Mesendoderm (in vitro differentiated cells): ENCODE results near the gene GLT6D1.
"Not testable (repeated sequence)": the region's sequence is repeated elsewhere in the genome, so short reads cannot be mapped to it uniquely, and the experiment has no call there.

Experiments used
- DNase-seq: peaks from one replicate; pipeline ENCODE4 v3.0.0; 2013
- H2AK5ac ChIP-seq: 2 replicates; pipeline ENCODE4 v1.6.1; 2013; ENCODE audit warnings: low read length, inconsistent platforms
- H2BK120ac ChIP-seq: 2 replicates; pipeline ENCODE4 v1.6.1; 2013; ENCODE audit warnings: low read depth, mild to moderate bottlenecking, low read length, moderate library complexity, mixed read lengths
- H2BK15ac ChIP-seq: replicated peaks from 2 replicates; pipeline ENCODE4 v1.6.1; 2013; ENCODE audit warnings: low read depth, mild to moderate bottlenecking, moderate library complexity
- H2BK5ac ChIP-seq: 2 replicates; pipeline ENCODE4 v1.6.1; 2013; ENCODE audit warnings: low read length, inconsistent platforms
- H3K18ac ChIP-seq: 2 replicates; pipeline ENCODE4 v1.6.1; 2013; ENCODE audit warnings: mild to moderate bottlenecking, low read length, mixed read lengths
- H3K23ac ChIP-seq: one replicate; pipeline ENCODE4 v1.6.1; 2013; ENCODE audit warnings: low read length
- H3K27ac ChIP-seq: 2 replicates; pipeline ENCODE4 v1.5.1; 2013; ENCODE audit warnings: low read depth, mild to moderate bottlenecking, inconsistent platforms, low read length, moderate library complexity
- H3K27me3 ChIP-seq: 2 replicates; pipeline ENCODE4 v1.6.1; 2013; ENCODE audit warnings: low read length, control low read depth, mild to moderate bottlenecking, inconsistent platforms; ENCODE audit not compliant: insufficient read depth, poor library complexity
- H3K36me3 ChIP-seq: 2 replicates; pipeline ENCODE4 v1.6.1; 2013; ENCODE audit warnings: low read length, inconsistent platforms; ENCODE audit not compliant: control insufficient read depth, insufficient read depth
- H3K4ac ChIP-seq: one replicate; pipeline ENCODE4 v1.6.1; 2013; ENCODE audit warnings: low read depth, mild to moderate bottlenecking, low read length, moderate library complexity
- H3K4me1 ChIP-seq: 2 replicates; pipeline ENCODE4 v1.6.1; 2013; ENCODE audit warnings: low read depth, low read length, inconsistent platforms; ENCODE audit not compliant: control insufficient read depth
- H3K4me2 ChIP-seq: 2 replicates; pipeline ENCODE4 v1.6.1; 2013; ENCODE audit warnings: low read length
- H3K4me3 ChIP-seq: 2 replicates; pipeline ENCODE4 v1.5.1; 2013; ENCODE audit warnings: mild to moderate bottlenecking, low read length
- H3K56ac ChIP-seq: one replicate; pipeline ENCODE4 v1.6.1; 2013; ENCODE audit warnings: low read length
- H3K79me1 ChIP-seq: 2 replicates; pipeline ENCODE4 v1.6.1; 2013; ENCODE audit warnings: low read length, inconsistent platforms
- H3K79me2 ChIP-seq: 2 replicates; pipeline ENCODE4 v1.6.1; 2013; ENCODE audit warnings: mild to moderate bottlenecking, low read length; ENCODE audit not compliant: control insufficient read depth, insufficient read depth
- H3K9ac ChIP-seq: 2 replicates; pipeline ENCODE4 v1.6.1; 2013; ENCODE audit warnings: low read length, inconsistent platforms
- H4K5ac ChIP-seq: one replicate; pipeline ENCODE4 v1.6.1; 2013; ENCODE audit warnings: low read length
- H4K8ac ChIP-seq: one replicate; pipeline ENCODE4 v1.6.1; 2013; ENCODE audit warnings: low read depth, mild to moderate bottlenecking, control low read depth, low read length, moderate library complexity
- WGBS: extraction: QIAGEN DNeasy Blood & Tissue Kit; methylation state at CpG from one replicate; pipeline ENCODE4 v1.1.7; 2013; ENCODE audit warnings: low lambda C conversion rate, missing lambda C conversion rate; ENCODE audit not compliant: insufficient coverage; ENCODE audit errors: extremely low coverage; 5-methylcytosine and 5-hydroxymethylcytosine counted together

The GLT6D1 gene

GRCh38 chr9:135672786-135673185 is 33.4 kb upstream of the GLT6D1 start:
- not testable (repeated sequence) for H3K18ac ChIP-seq, H3K56ac ChIP-seq, H3K4me1 ChIP-seq, H3K23ac ChIP-seq, H2BK5ac ChIP-seq, H3K9ac ChIP-seq, H4K8ac ChIP-seq, H3K27ac ChIP-seq, DNase-seq, H3K79me2 ChIP-seq, H2BK120ac ChIP-seq, H2AK5ac ChIP-seq, H3K4me3 ChIP-seq, H3K79me1 ChIP-seq, H3K36me3 ChIP-seq, H4K5ac ChIP-seq, H3K4ac ChIP-seq, H3K27me3 ChIP-seq, H2BK15ac ChIP-seq, H3K4me2 ChIP-seq
- no CpG with 5 or more reads among the region's 7 CpGs for WGBS

DNA sequence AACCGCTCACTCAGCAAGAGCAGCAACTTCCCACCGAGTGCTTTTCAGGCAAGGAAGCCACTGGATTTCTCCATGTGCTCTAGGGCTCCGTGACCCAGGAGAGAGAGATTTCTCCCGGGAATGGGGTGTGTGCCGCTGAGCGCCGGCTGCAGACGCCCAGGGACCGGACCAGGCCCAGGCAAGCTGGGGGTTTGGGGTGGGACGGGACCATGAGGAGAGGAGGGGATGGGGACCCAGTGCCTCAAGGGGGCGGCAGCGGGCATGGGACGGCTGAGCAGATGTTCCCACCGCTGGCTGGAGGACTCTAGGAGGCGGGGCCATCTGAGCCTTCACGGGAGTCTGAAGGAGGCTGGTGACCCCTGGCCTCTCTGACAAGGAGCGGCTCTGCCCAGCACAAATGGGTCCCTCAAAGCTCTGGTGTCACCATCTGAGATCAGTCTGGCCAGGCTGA is 32.3 kb upstream of the GLT6D1 start:
- Histone ChIP-seq H4K8ac (no peak overlapping the region), H3K56ac (peak overlapping the region; percentile 72), H4K5ac (no peak overlapping the region), H2BK120ac (no peak overlapping the region), H3K4ac (no peak overlapping the region), H3K4me1 (no peaks in the 10 kb centered on the region), H3K27ac (no peak overlapping the region), H2BK15ac (no peak overlapping the region), H3K23ac (no peak overlapping the region), H3K27me3 (no peaks in the 10 kb centered on the region), H3K79me1 (no peaks in the 10 kb centered on the region), H2AK5ac (no peak overlapping the region), H2BK5ac (no peak overlapping the region), H3K9ac (peak overlapping the region; percentile 38), H3K4me3 (no peak overlapping the region), H3K79me2 (no peaks in the 10 kb centered on the region), H3K4me2 (no peak overlapping the region), H3K36me3 (no peaks in the 10 kb centered on the region), H3K18ac (no peak overlapping the region)
- peak; percentile 74 for DNase-seq
- WGBS = no CpG with 5 or more reads among the region's 17 CpGs

GRCh38 chr9:135670721-135671590 is 31.6 kb upstream of the GLT6D1 start:
- no peak overlapping the region for H2BK5ac ChIP-seq
- no peak overlapping the region for H3K4me3 ChIP-seq
- H3K27ac ChIP-seq = no peak overlapping the region
- no CpG with 5 or more reads among the region's 41 CpGs for WGBS
- no peak overlapping the region for H2AK5ac ChIP-seq
- H3K4me2 ChIP-seq = no peak overlapping the region
- no peaks in the 10 kb centered on the region for H3K4me1 ChIP-seq
- H3K4ac ChIP-seq = no peak overlapping the region
- no peak overlapping the region for H4K8ac ChIP-seq
- no peak overlapping the region for H2BK15ac ChIP-seq
- no peak overlapping the region for H4K5ac ChIP-seq
- H3K79me1 ChIP-seq = no peaks in the 10 kb centered on the region
- no peak overlapping the region for H3K9ac ChIP-seq
- no peak overlapping the region for H3K18ac ChIP-seq
- H3K23ac ChIP-seq = no peak overlapping the region
- H3K36me3 ChIP-seq = no peaks in the 10 kb centered on the region
- no peaks in the 10 kb centered on the region for H3K27me3 ChIP-seq
- no peak overlapping the region for H2BK120ac ChIP-seq
- DNase-seq = no peak
- H3K79me2 ChIP-seq = no peaks in the 10 kb centered on the region
- H3K56ac ChIP-seq = peak overlapping the region; percentile 62

- Histone ChIP-seq H4K8ac (no peak overlapping the region), H4K5ac (no peak overlapping the region), H3K9ac (no peak overlapping the region), H2AK5ac (no peak overlapping the region), H3K4me2 (no peak overlapping the region), H3K79me2 (no peaks in the 10 kb centered on the region), H3K4ac (no peak overlapping the region), H3K27me3 (no peaks in the 10 kb centered on the region), H3K79me1 (no peaks in the 10 kb centered on the region), H2BK5ac (no peak overlapping the region), H3K36me3 (no peaks in the 10 kb centered on the region), H2BK15ac (no peak overlapping the region), H3K56ac (no peak overlapping the region), H2BK120ac (no peak overlapping the region), H3K4me3 (no peak overlapping the region), H3K18ac (no peak overlapping the region), H3K4me1 (no peaks in the 10 kb centered on the region), H3K23ac (no peak overlapping the region), H3K27ac (no peak overlapping the region)
- no peak for DNase-seq
- no CpG with 5 or more reads among the region's 9 CpGs for WGBS
These were observed 30.4 kb upstream of the GLT6D1 start for GRCh38 chr9:135669616-135670285.

DNA sequence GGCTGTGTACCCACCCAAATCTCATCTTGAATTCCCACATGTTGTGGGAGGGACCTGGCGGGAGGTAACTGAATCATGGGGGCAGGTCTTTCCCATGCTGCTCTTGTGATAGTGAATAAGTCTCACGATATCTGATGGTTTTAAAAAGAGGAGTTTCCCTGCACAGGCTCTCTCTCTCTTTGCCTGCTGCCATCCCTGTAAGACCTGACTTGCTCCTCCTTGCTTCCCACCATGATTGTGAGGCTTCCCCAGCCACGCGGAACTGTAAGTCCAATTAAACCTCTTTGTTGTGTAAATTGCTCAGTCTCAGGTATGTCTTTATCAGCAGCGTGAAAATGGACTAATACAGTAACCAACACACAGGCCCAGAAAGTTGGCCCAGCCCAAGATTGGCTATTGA is 29.7 kb upstream of the GLT6D1 start:
- not testable (repeated sequence) for H2AK5ac ChIP-seq, H3K4ac ChIP-seq, H3K4me2 ChIP-seq, H3K27me3 ChIP-seq, H4K8ac ChIP-seq, H2BK15ac ChIP-seq, DNase-seq, H3K79me2 ChIP-seq, H3K4me1 ChIP-seq, H3K27ac ChIP-seq, H2BK5ac ChIP-seq, H3K79me1 ChIP-seq, H3K18ac ChIP-seq, H3K56ac ChIP-seq, H4K5ac ChIP-seq, H3K36me3 ChIP-seq, H2BK120ac ChIP-seq, H3K9ac ChIP-seq, H3K4me3 ChIP-seq, H3K23ac ChIP-seq
- WGBS = no CpG with 5 or more reads among the region's 5 CpGs
